Epithelial cell of proximal tubule (primary cell): ENCODE results near the gene MMAB. TPM values are rescaled to one million over a fixed set of nuclear protein-coding genes. Genes with fewer than 3 reads are reported as not detected.

Experiments
- DNase-seq: peaks from one replicate; pipeline ENCODE4 v3.0.0-alpha.2; 2011; ENCODE audit warnings: low read depth
- H3K4me3 ChIP-seq: 2 replicates; pipeline ENCODE4 v1.5.1; 2011; ENCODE audit warnings: low read depth, mild to moderate bottlenecking, low read length
- total RNA-seq: library from RNA; depleted of rRNA; stranded (reverse); fragments of >200 nt; gene quantifications from 2 replicates; pipeline ENCODE4 v1.2.3, GENCODE V29; 2015
- TF ChIP-seq, protein P1 (sequence below): conservative IDR thresholded peaks from 2 replicates; pipeline ENCODE4 v1.5.1; 2012; ENCODE audit warnings: low read depth, mild to moderate bottlenecking, low read length

The MMAB gene
- total RNA-seq, 1 donor from 2014 or later, result 33.3 TPM

DNA sequence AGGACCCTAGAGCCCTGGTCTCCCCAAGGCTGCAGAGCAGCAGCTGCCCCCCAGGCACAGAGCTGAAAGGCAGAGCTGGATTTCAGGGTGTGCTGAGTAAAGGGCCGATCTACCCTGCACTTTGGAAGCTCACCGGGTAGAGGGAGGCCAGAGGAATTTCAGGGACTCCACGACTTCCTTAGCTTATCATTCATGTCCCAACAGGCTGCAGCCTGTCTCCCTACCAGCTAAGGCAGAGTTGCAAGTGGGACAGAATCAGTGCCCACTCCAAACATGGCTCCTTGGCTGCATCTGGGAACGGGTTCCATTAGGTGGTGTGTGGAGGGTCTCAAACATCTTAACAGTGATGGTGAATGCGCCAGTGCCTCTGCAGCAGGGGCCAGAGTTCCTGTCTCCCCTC, 27.5 kb downstream of the MMAB start:
- TF ChIP-seq, protein P1, sequence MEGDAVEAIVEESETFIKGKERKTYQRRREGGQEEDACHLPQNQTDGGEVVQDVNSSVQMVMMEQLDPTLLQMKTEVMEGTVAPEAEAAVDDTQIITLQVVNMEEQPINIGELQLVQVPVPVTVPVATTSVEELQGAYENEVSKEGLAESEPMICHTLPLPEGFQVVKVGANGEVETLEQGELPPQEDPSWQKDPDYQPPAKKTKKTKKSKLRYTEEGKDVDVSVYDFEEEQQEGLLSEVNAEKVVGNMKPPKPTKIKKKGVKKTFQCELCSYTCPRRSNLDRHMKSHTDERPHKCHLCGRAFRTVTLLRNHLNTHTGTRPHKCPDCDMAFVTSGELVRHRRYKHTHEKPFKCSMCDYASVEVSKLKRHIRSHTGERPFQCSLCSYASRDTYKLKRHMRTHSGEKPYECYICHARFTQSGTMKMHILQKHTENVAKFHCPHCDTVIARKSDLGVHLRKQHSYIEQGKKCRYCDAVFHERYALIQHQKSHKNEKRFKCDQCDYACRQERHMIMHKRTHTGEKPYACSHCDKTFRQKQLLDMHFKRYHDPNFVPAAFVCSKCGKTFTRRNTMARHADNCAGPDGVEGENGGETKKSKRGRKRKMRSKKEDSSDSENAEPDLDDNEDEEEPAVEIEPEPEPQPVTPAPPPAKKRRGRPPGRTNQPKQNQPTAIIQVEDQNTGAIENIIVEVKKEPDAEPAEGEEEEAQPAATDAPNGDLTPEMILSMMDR, result no peak
- no peak overlapping the region for H3K4me3 ChIP-seq
- no peak for DNase-seq

DNA sequence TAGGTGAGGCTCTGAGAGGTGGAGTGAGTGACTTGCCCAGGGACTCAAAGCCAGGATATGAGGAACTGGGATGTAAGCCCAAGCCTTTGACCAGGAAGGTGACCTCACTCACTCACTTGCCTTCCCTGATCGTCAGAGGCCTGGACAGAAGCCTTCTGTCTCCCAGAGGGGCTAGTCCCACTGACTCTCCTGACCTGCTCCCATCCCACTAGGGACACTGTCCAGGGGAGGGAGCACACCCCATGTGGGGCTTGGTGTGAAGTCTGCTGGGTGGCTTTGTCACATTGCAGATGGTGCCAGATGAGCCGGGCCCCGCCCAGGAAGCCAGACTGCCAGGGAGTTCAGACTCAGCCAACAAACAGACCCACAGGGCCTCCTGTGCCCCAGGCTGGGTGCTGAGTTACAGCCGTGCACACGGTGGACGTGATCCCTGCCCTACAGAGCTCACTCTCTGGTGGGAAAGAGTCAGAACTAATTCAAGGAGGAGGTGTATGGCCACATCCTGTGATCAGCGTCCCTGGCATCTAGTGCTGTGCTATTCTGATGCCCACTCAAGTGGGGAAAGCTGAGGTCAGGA, 28.3 kb downstream of the MMAB start:
- no peak overlapping the region for H3K4me3 ChIP-seq
- peak; percentile 29 for DNase-seq
- TF ChIP-seq, protein P1, result no peak

- TF ChIP-seq, protein P1, result no peak
- DNase-seq, result no peak
- H3K4me3 ChIP-seq, result no peak overlapping the region
These were observed 30.4 kb downstream of the MMAB start for GRCh38 chr12:109542876-109543275.

DNA sequence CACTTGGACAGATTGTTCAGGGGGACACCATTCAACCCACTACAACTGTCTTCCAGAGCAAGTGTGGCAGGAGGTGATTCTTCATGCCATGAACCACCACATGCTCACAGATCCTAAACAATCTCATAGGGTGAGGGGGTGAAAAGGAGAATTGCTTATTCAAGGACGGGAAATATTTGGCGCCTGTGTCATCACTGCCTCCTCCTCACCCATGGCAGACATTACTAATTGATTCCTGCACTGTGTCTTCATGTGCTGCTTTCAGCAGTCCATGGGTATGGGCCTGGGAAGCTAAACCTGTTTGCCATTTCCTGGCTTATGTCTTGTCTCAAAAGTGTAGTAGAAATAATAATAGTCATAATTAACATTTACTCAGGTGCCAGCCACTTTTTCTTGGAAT, 31.3 kb downstream of the MMAB start:
- no peak overlapping the region for H3K4me3 ChIP-seq
- DNase-seq, result no peak
- TF ChIP-seq, protein P1, result no peak

DNA sequence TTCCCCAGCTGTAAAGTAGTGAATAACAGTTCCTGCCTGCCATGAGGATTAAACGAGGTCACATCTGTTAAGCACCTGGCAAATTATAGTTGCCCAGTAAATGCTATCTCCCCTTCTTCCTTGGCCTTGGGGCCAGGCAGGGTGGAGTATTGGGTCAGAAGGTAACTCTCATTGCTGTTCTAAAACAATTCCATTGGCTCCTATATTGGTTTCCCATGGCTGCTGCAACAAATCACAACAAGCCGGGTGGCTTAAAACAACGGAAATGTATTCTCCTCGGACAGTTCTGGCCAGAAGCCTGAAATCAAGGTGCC, 31.9 kb downstream of the MMAB start:
- TF ChIP-seq, protein P1, result no peak
- H3K4me3 ChIP-seq, result no peak overlapping the region
- no peak for DNase-seq

DNA sequence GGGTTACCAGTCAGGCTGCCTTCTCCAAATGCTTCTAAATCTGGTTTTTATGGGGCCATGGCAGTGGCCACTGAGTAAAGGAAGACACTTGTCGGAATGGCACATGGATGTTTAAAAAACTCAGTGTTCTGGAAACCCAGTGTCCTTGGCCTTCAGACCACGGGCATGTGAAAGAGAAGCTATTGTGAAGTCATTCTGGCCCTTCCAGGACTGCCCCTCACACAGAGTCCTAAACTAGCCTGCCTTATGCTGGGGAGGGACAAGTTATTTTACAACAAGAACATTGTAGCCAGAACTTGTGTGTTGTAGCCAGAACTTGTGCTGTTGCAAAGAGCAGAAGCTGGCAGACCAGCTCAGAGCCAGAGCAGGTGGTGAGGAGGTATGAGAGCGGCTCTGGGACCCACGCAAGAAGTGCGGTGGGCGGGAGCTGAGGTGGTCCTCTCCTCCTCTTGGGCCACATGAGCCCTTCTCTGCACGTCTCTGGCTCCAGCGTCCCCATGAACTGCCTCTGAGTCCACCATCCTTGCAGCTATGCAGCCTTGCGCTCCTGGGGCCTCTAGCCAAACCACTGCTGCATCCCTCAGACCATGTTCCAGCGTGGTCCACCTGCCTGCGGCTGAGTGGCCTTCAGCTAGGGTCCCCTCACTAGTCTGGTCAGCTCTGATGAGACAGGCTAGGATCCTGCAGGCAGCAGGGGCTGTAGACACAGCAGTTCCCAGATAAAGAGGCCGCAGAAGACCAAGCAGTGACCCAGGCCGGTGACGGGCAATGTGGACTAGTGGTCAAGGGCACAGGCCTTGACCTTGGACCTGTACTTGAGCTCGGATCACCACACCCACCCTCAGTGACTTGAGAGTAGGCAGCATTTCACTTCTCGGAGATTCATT, 32.5 kb downstream of the MMAB start:
- TF ChIP-seq, protein P1, result no peak
- no peak overlapping the region for H3K4me3 ChIP-seq
- no peak for DNase-seq

- no peak for DNase-seq
- H3K4me3 ChIP-seq, result no peak overlapping the region
- TF ChIP-seq, protein P1, result no peak
These were observed 33.8 kb downstream of the MMAB start for GRCh38 chr12:109539508-109539907.
